ENCODE measurements around the gene FRMD8. TPM values are rescaled to one million over a fixed set of nuclear protein-coding genes. Genes with fewer than 3 reads are reported as not detected.
A peak's percentile ranks its signal among the peaks of the same experiment; 100 is the strongest.

Gene FRMD8
- total and polyA plus RNA-seq, 2 of the 4 experiments (the other 2 are of a cell fraction), result 11.3 to 19.8 TPM

- Histone ChIP-seq H3K4me2 (ENCODE audit: low read depth, low read length) (peak overlapping the region; percentile 12; the same call in 1 of the 2 replicates), H4K20me1 (ENCODE audit: insufficient read depth, low read length) (peaks cover 13% of the 10 kb centered on the region), H3K56ac (ENCODE audit: extremely low read depth, insufficient read depth, low read length) (no peak overlapping the region), H4K8ac (ENCODE audit: low read depth in 2 of 2, low read length in 2 of 2) (peak overlapping the region; percentile 56 to 73; a peak in 2 of 4 replicates), H3K23ac (ENCODE audit: low read depth, low read length) (peak overlapping the region; percentile 53), H3K14ac (replicated peaks; ENCODE audit: low read depth, low read length) (peak overlapping the region; percentile 86), H3K18ac (ENCODE audit: low read depth, low read length) (peak overlapping the region; percentile 25; the same call in 1 of the 2 replicates), H4K91ac (ENCODE audit: insufficient read depth, low read depth, low read length) (peak overlapping the region; percentile 60), H2BK20ac (ENCODE audit: low read depth, low read length) (peak overlapping the region; percentile 72), H3K27ac (ENCODE audit: insufficient read depth, low read length) (peak overlapping the region; percentile 98), H2BK5ac (ENCODE audit: low read depth, low read length, poor library complexity, severe bottlenecking) (peak overlapping the region; percentile 82), H3K4me3 (ENCODE audit: insufficient read depth, low read depth, low read length) (no peak overlapping the region), H3K4ac (ENCODE audit: low read depth, low read length) (peak overlapping the region; percentile 97), H3K27me3 (ENCODE audit: control insufficient read depth, insufficient read depth, low read length) (no peaks in the 10 kb centered on the region), H2AK5ac (ENCODE audit: low read depth, low read length) (peak overlapping the region; percentile 96), H3K9me3 (ENCODE audit: control insufficient read depth, insufficient read depth, low read length) (no peaks in the 10 kb centered on the region), H2AFZ (replicated peaks; ENCODE audit: low read length, poor library complexity) (peak overlapping the region; percentile 57), H4K5ac (ENCODE audit: low read depth, low read length) (peak overlapping the region; percentile 9; the same call in 1 of the 2 replicates), H2BK120ac (ENCODE audit: low read depth, low read length) (peak overlapping the region; percentile 99), H3K79me1 (ENCODE audit: low read depth in 1 of 2, low read length in 2 of 2) (peaks cover 10 to 64% of the 10 kb centered on the region in 2 experiments; a peak in 2 of 4 replicates), H2BK15ac (ENCODE audit: low read depth, low read length) (peak overlapping the region; percentile 98; the same call in 2 of the 3 replicates), H3K9me1 (ENCODE audit: insufficient read depth, low read length) (no peaks in the 10 kb centered on the region), H3K9ac (ENCODE audit: low read depth, low read length) (peak overlapping the region; percentile 28), H2AK9ac (replicated peaks; ENCODE audit: low read depth, low read length, poor library complexity) (peak overlapping the region; percentile 83), H3K4me1 (ENCODE audit: control insufficient read depth, insufficient read depth, low read length) (peaks cover 38% of the 10 kb centered on the region), H3K36me3 (ENCODE audit: control insufficient read depth, insufficient read depth, low read length) (peaks cover 2% of the 10 kb centered on the region; the same call in 1 of the 2 replicates)
- dilution Hi-C loops (cut with HindIII; ENCODE audit: low sequenced_read_pairs, unreplicated experiment), result no loop called here
- ChIA-PET CTCF (interaction anchor here (0.6 to 1.9 kb wide), 5 partner anchors 26 to 92 kb away, joined by 3 to 7 read pairs (median 4); no protein-coding TSS in a partner anchor), POLR2A (ENCODE audit: unreplicated experiment) (interaction anchor here (0.7 to 6.8 kb wide), 2 partner anchors 24 to 82 kb away, joined by 4 to 142 read pairs; partner anchors contain the start of gene MALAT1)
- WGBS, 2 experiments (ENCODE audit: extremely low coverage in 2 of 2, insufficient read length in 1 of 2), result 40% methylated on average over 7 of the region's 19 CpGs; no CpG with 5 or more reads in 1 of the 2 experiments
- DNase-seq (peak; percentile 28), ATAC-seq (ENCODE audit: low read depth) (no peak)
- BruUV-seq (replicated peaks), result no TSS peak
- intact Hi-C loops (cut with micrococcal nuclease), result no loop called here
- in situ Hi-C loops (cut with MboI; ENCODE audit: low sequenced_read_pairs), result no loop called here
- TF ChIP-seq MXI1 (IDR thresholded peaks at IDR 0.05; ENCODE audit: borderline replicate concordance, low read depth, low read length) (no peak), MAZ (IDR thresholded peaks at IDR 0.05; ENCODE audit: borderline replicate concordance, low read depth, low read length) (0 out of 2 replicates have a peak, but pooled peaks have one; percentile 19)
Observed at GRCh38 chr11:65417702-65418430, 31.4 kb downstream of the FRMD8 start.

All from IMR-90 (cell line).